Upper lobe of right lung (tissue), 1 donor: ENCODE data around the gene SRRD. TPM values are rescaled to one million over a fixed set of nuclear protein-coding genes. Genes with fewer than 3 reads are reported as not detected.
"Not testable (repeated sequence)": the region's sequence is repeated elsewhere in the genome, so short reads cannot be mapped to it uniquely, and the experiment has no call there.

Experiments used
- ATAC-seq: fragments of 200-7000 bp; cut with Tn5 transposase; one replicate; pipeline ENCODE4 v1.9.1; 2020; ENCODE audit warnings: mild to moderate bottlenecking, moderate library complexity
- DNase-seq: peaks from one replicate; pipeline ENCODE4 v3.0.0-alpha.2; 2020
- H3K27ac ChIP-seq: fragments of 200-600 bp; one replicate; pipeline ENCODE4 v1.8.0; 2022
- H3K27me3 ChIP-seq: fragments of 200-600 bp; one replicate; pipeline ENCODE4 v1.8.0; 2022; ENCODE audit warnings: mild to moderate bottlenecking
- H3K36me3 ChIP-seq: fragments of 200-600 bp; one replicate; pipeline ENCODE4 v1.8.0; 2022
- H3K4me1 ChIP-seq: fragments of 200-600 bp; one replicate; pipeline ENCODE4 v1.8.0; 2022
- H3K4me3 ChIP-seq: fragments of 200-600 bp; one replicate; pipeline ENCODE4 v1.8.0; 2022; ENCODE audit warnings: mild to moderate bottlenecking
- H3K9me3 ChIP-seq: fragments of 200-600 bp; one replicate; pipeline ENCODE4 v1.8.0; 2022
- intact Hi-C: fragments of 100-400 bp; cut with DNase I; formaldehyde crosslinking; loops from one replicate; pipeline ENCODE4 v1.11.0; 2022
- long read RNA-seq: library from polyadenylated mRNA; unstranded; transcript quantifications from one replicate; pipeline ENCODE4 v2.0.0, GENCODE V29; 2021
- total RNA-seq: library from RNA; stranded (reverse); fragmentation: NEBNext Ultra II Directional; extraction: Animal tissue kit (Norgen Biotek cat#: 25700); gene quantifications from one replicate; pipeline ENCODE4 v1.2.1, GENCODE V29; 2021
- TF ChIP-seq, protein P1 (sequence below): fragments of 200-600 bp; IDR thresholded peaks from one replicate; pipeline ENCODE4 v1.8.0; 2022; ENCODE audit warnings: antibody characterized with exemption
- donor health status: DM: no; HTN: yes; CAD: no; lungs with severe emphysema.

SRRD gene, protein sequence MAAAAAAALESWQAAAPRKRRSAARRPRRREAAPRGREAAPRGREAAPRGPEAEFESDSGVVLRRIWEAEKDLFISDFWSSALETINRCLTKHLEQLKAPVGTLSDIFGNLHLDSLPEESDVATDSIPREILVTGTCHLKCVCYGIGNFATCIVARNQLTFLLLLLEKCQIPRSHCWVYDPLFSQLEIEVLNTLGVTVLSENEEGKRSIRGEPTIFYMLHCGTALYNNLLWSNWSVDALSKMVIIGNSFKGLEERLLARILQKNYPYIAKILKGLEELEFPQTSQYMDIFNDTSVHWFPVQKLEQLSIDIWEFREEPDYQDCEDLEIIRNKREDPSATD
- 14.6 TPM for total RNA-seq
- long read RNA-seq, full-length matches to known transcripts = 23 of 27 reads
- long read RNA-seq, partial matches to known transcripts = 0 of 27 reads
- long read RNA-seq, other reads (novel, unspliced or antisense) = 4 of 27 reads

DNA sequence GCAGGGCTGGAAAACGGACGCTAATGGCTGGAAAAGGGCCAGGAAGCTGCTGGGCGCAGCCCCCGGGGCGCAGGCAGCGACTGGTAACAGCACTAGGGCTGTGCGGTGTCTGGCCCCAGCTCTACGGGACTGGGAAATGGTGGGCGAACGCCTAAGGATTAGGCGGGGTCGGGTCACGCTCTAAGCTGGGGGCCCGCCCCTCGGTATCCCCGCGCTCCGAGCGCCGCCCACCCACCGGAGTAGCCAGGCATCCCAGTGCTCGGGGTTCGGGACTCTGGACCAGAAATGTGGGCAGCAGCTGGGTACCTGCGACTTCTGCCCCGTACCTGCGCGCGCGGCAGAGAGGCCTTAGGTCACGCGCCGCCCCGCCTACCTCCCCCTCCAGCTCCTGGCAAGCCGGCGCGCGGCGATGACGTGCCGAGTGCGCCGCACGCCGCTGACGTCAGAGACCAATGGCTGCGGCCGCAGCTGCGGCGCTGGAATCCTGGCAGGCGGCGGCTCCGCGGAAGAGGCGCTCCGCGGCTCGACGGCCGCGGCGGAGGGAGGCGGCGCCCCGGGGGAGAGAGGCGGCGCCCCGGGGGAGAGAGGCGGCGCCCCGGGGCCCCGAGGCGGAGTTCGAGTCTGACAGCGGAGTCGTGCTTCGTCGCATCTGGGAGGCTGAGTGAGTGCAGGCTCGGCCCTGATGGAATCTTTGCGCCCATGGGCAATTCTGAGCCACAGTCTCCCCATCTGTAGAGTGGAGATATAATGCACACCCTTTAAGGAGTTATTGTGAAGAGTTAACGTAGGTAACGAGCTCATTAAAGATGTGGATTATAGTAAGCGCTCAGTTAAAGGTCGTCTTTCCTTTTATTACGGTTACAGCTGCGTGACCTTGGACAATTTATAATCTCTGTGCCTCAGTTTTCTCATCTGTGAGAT, at the start of gene SRRD, which contains the start of gene HPS4:
Gene SRRD (plus strand): TSS at position 439 of the 921 bp plus-strand sequence. CDS start 14 bp downstream, at position 453.
Gene HPS4 (minus strand): TSS at position 345 of the 921 bp plus-strand sequence. CDS start 2,021 bp downstream, outside the sequence.
- Histone ChIP-seq H3K36me3 (peaks cover 19% of the 10 kb centered on the region), H3K4me1 (peaks cover 58% of the 10 kb centered on the region), H3K4me3 (peak within 1 kb of the TSS; percentile 97), H3K9me3 (no peaks in the 10 kb centered on the region), H3K27me3 (no peaks in the 10 kb centered on the region), H3K27ac (peak within 1 kb of the TSS; percentile 98)
- DNase-seq = peak; percentile 96
- ATAC-seq = peak; percentile 96
- intact Hi-C loops = no loop called here
- TF ChIP-seq, protein P1, sequence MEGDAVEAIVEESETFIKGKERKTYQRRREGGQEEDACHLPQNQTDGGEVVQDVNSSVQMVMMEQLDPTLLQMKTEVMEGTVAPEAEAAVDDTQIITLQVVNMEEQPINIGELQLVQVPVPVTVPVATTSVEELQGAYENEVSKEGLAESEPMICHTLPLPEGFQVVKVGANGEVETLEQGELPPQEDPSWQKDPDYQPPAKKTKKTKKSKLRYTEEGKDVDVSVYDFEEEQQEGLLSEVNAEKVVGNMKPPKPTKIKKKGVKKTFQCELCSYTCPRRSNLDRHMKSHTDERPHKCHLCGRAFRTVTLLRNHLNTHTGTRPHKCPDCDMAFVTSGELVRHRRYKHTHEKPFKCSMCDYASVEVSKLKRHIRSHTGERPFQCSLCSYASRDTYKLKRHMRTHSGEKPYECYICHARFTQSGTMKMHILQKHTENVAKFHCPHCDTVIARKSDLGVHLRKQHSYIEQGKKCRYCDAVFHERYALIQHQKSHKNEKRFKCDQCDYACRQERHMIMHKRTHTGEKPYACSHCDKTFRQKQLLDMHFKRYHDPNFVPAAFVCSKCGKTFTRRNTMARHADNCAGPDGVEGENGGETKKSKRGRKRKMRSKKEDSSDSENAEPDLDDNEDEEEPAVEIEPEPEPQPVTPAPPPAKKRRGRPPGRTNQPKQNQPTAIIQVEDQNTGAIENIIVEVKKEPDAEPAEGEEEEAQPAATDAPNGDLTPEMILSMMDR = no peak

DNA sequence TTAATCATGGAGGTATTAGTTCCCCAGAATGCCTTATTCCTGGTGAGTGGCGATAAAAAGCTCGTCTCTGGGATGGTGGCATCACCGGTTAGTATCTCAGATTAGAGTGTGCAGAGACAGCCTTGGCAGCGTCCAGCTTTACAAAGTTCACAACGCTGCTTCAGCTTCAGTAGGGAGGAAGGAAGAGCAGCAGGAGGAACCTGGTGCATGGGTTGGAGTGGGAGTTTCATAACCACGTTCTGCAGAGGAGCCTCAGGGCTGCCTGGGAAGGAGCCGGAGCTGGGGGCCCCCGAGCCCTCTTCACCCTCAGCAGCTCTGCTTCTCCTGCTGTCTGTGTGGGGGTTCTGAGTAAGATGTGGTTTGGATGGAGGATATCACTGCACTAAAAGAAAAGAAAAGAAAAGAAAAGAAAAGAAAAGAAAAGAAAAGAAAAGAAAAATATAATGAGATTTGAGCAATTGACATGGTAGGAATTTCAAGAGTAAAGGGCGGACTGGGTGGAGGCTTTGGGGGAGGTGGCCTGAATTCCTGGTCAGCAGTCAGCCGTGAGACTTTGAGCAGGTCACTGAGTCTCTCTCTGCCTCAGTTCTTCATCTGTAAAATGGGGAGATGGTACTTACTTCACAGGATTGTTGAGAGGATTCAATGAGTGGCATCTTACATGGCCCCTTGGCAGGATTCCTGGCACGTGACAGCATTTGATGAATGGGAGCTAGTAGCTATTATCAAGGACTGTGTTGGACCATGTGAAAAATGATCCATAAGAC, 48.2 kb upstream of the SRRD start:
- no peaks in the 10 kb centered on the region for H3K36me3 ChIP-seq
- H3K4me1 ChIP-seq = no peaks in the 10 kb centered on the region
- H3K9me3 ChIP-seq = no peaks in the 10 kb centered on the region
- intact Hi-C loops = no loop called here
- TF ChIP-seq, protein P1 = no peak
- no peak overlapping the region for H3K4me3 ChIP-seq
- ATAC-seq (peak; percentile 57), DNase-seq (no peak)
- no peak overlapping the region for H3K27ac ChIP-seq
- H3K27me3 ChIP-seq = peaks cover 18% of the 10 kb centered on the region

DNA sequence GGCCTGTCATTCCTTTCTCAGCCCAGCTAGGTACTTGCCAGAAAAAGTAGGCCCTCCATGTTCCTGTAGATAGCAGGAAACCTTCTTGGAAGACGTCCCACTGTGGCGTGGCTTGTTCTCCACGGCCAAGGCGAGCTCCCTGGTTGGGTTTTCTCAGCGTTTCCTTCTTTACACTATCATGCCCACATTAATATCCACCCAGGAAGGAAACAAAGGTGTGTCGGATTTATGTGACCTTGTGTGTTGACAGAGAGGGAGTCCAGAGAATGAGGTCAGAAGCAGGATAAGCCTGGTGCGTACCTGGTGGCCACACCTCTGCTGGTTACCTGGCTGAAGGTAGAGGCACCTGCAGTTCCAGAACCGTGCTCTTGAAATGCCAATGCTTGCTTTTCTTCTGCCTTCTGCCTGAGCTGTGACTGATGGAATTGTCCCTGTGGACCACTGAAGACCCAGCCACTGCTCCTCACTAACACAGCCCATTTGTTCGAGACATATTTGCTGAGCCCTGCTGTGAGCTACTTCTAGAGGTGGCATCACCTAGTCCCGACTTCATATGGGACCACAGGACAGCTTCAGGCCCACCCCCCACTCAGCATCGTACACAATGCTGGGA, 46.7 kb upstream of the SRRD start:
- intact Hi-C loops = no loop called here
- H3K36me3 ChIP-seq = no peaks in the 10 kb centered on the region
- H3K4me3 ChIP-seq = no peak overlapping the region
- TF ChIP-seq, protein P1 = no peak
- H3K27ac ChIP-seq = no peak overlapping the region
- no peaks in the 10 kb centered on the region for H3K4me1 ChIP-seq
- DNase-seq (no peak), ATAC-seq (no peak)
- H3K27me3 ChIP-seq = peaks cover 10% of the 10 kb centered on the region
- H3K9me3 ChIP-seq = no peaks in the 10 kb centered on the region

DNA sequence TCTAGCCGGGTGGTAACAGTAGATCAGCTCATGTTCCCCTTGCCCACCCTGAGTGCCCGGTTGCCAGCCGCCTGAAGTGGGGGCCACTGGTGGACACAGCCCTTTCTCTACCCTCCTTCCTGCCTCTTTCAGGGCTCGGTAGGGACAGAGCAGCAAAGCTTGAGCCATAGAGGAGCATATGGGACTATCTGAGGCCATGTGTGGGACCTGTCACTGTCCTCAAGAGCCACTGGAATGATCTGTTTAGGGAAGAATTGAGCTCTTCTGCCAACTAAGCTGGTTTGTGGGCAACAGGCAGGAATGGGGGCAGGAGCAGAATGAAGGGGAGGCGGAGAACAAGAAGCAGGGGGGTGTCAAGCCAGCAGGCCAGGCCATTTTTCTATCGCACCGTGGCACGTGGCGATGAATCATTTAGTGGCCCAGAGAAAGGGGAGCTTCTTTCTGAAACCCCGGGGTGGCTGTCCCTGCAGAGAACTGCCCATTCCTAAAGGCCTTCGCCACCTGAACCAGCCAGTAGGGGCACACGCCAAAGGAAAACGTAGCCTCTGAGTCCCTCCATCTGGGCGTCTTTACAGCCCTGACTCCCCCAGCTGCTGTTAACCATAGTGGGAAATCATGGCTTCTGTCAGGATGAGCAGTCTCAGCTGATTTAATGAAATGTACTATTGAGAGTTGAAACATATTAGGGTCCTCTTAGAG, 45.8 kb upstream of the SRRD start:
- no peak for DNase-seq
- H3K27me3 ChIP-seq = peaks cover 2% of the 10 kb centered on the region
- H3K4me3 ChIP-seq = no peak overlapping the region
- no peaks in the 10 kb centered on the region for H3K9me3 ChIP-seq
- intact Hi-C loops = no loop called here
- no peaks in the 10 kb centered on the region for H3K4me1 ChIP-seq
- H3K27ac ChIP-seq = no peak overlapping the region
- no peaks in the 10 kb centered on the region for H3K36me3 ChIP-seq
- TF ChIP-seq, protein P1 = no peak
- ATAC-seq = no peak

DNA sequence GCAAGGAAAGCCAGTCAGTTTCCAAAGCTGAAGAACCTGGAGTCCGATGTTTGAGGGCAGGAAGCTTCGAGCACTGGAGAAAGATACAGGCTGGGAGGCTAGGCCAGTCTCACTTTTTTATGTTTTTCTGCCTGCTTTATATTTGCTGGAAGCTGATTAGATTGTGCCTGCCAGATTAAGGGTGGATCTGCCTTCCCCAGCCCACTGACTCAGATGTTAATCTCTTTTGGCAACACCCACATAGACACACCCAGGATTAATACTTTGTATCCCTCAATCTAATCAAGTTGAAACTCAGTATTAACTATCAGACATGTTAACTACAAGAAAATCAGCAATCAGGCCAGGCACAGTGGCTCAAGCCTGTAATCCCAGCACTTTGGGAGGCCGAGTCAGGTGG, 44.9 kb upstream of the SRRD start:
- DNase-seq, ATAC-seq, intact Hi-C loops, H3K9me3 ChIP-seq, H3K4me1 ChIP-seq, H3K27me3 ChIP-seq, H3K4me3 ChIP-seq, H3K36me3 ChIP-seq, H3K27ac ChIP-seq: not testable (repeated sequence)
